HG02623 (cell line): ENCODE data around the gene CD72.
A peak's percentile ranks its signal among the peaks of the same experiment; 100 is the strongest.

Experiments used
- ATAC-seq: cut with Tn5 transposase; IDR thresholded peaks from one replicate; pipeline ENCODE4 v1.9.1; 2021; ENCODE audit warnings: moderate library complexity; ENCODE audit not compliant: unreplicated experiment

Gene CD72

GRCh38 chr9:35618325-35618727 is at the start of gene CD72:
Gene CD72, minus strand, starts transcription at chr9:35618413. Its CDS starts 110 bp downstream, at chr9:35618303.
- ATAC-seq, result no peak

- no peak for ATAC-seq
These were observed 49.7 kb upstream of the CD72 start for GRCh38 chr9:35667939-35668338.

GRCh38 chr9:35666549-35666948 is 48.3 kb upstream of the CD72 start:
- no peak for ATAC-seq

GRCh38 chr9:35666045-35666444 is 47.8 kb upstream of the CD72 start:
- ATAC-seq, result no peak

- no peak for ATAC-seq
These were observed 47.2 kb upstream of the CD72 start for GRCh38 chr9:35665471-35665818.

GRCh38 chr9:35664531-35665470 is 46.6 kb upstream of the CD72 start, which contains the start of gene ARHGEF39:
Gene ARHGEF39, minus strand, starts transcription at chr9:35665195. Its CDS starts 26 bp downstream, at chr9:35665169.
- ATAC-seq, result peak; percentile 61

- no peak for ATAC-seq
These were observed 44.2 kb upstream of the CD72 start for GRCh38 chr9:35662437-35662836.

- ATAC-seq, result no peak
These were observed 43.6 kb upstream of the CD72 start for GRCh38 chr9:35661756-35662350.

GRCh38 chr9:35660966-35661415 is 42.8 kb upstream of the CD72 start:
- no peak for ATAC-seq

- no peak for ATAC-seq
These were observed 41.1 kb upstream of the CD72 start for GRCh38 chr9:35659340-35659739.

- ATAC-seq, result no peak
These were observed 40.7 kb upstream of the CD72 start for GRCh38 chr9:35658968-35659220.

- ATAC-seq, result peak; percentile 64
These were observed 40.1 kb upstream of the CD72 start, which contains the start of gene CCDC107 for GRCh38 chr9:35658137-35658967. Gene CCDC107, plus strand, starts transcription at chr9:35658292. Its CDS starts 88 bp downstream, at chr9:35658380.

GRCh38 chr9:35657546-35658136 is 39.4 kb upstream of the CD72 start, which contains the start of gene RMRP:
Gene RMRP, minus strand, starts transcription at chr9:35658019.
- ATAC-seq, result peak; percentile 80

- ATAC-seq, result no peak
These were observed 38.8 kb upstream of the CD72 start for GRCh38 chr9:35656831-35657545.

- ATAC-seq, result no peak
These were observed 38.1 kb upstream of the CD72 start for GRCh38 chr9:35656348-35656747.

- ATAC-seq, result no peak
These were observed 35.4 kb upstream of the CD72 start for GRCh38 chr9:35653611-35654010.

GRCh38 chr9:35652829-35653209 is 34.6 kb upstream of the CD72 start:
- no peak for ATAC-seq

GRCh38 chr9:35651956-35652828 is 34.0 kb upstream of the CD72 start:
- no peak for ATAC-seq
